HG03575 (cell line): Measurements from ENCODE around the gene RFPL4AL1.
"Not testable (repeated sequence)": the region's sequence is repeated elsewhere in the genome, so short reads cannot be mapped to it uniquely, and the experiment has no call there.

Experiments used
- ATAC-seq: cut with Tn5 transposase; IDR thresholded peaks from one replicate; pipeline ENCODE4 v1.9.1; 2021; ENCODE audit not compliant: unreplicated experiment, insufficient number of reproducible peaks, low FRiP score; ENCODE audit errors: extremely low read depth

RFPL4AL1 gene

DNA sequence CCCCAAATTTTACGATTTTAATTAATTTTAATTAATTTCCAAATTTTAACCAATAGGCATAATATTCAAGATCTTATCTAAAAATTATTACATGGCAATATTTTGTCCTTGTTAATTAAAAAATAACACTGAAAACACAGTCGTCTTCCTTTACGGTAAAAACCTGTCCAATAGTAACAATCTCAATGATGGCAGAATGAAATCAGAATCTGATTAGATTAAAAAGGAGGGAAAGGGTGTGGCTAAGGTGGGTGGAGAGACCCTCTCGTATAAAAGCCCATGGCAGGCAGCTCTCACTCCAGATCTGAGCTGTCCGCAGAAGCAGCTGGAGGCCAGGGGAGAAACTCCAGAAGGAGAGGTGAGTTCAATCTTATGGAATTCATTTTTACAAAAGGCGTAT, at the start of gene RFPL4AL1:
RFPL4AL1 (plus strand) TSS at position 301 of the 400 bp plus-strand sequence. CDS start 2,687 bp downstream, outside the sequence.
- ATAC-seq, result not testable (repeated sequence)

DNA sequence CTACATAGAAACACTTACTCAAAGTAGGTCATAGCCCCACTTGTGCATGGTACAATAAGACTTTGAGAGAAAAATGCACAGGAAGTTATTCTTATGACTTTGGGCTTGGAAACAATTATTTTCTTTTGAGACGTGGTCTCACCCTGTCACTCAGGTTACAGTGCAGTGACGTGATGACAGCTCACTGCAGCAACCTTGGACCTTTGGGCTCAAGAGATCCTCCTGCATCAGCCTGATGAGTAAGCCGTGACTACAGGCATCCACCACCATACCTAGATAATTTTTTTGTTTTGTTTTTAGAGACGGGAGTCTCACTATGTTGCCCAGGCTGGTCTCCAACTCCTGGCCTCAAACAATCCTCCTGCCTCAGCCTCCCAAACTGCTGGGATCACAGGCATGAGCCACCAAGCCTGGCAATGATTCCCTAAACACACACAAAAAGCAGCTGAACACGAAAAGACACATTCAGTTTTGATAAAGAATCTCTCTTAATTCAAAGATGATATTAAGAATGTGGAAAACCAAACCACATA, 48.6 kb upstream of the RFPL4AL1 start:
- no peak for ATAC-seq

DNA sequence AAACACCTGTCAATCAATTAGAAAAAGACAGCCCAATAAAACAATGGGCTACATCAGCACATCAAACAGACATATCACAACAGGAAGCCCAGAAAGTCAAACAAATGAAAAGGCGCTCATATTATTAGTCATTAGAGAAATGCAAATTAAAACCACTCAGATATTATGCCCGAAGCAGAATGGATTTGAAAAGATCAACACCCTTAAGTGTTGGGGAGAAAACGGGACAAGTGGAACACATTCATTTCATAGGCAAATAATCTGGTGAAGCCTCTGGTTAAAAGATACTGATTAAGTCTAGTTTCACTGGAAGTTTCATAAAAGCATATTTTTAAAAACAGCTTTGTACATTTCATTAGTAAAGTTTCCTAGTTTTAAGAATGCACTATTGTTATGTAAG, 48.1 kb upstream of the RFPL4AL1 start:
- no peak for ATAC-seq

DNA sequence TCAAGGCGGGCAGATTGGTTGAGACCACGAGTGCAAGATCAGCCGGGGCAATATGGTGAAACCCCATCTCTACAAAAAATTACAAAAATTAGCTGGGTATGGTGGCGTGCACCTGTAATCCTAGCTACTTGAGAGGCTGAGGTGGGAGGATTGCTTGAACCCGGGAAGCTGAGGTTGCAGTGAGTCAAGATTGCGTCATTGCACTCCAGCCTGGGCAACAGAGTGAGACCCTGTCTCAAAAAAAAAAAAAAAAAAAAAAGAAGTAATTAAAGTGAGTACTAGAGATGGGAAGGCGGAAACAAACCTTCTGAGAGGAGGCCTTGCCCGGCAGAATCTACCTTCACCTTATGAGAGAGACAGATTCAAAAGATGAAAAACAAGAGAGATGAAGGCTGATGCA, 45.4 kb upstream of the RFPL4AL1 start:
- ATAC-seq, result no peak

DNA sequence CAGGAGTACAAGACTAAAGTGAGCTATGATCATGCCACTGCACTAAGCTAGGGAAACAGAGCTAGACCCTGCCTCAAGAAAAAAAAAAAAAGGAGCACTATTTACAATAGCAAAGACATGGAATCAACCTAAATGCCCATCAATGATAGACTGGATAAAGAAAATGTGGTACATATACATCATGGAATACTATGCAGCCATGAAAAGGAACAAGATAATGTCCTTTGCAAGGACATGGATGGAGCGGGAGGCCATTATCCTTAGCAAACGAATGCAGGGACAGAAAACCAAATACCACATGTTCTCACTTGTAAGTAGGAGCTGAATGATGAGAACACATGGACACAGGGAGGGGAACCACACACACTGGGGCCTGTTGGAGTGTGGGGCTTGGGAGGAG, 38.5 kb upstream of the RFPL4AL1 start:
- not testable (repeated sequence) for ATAC-seq

DNA sequence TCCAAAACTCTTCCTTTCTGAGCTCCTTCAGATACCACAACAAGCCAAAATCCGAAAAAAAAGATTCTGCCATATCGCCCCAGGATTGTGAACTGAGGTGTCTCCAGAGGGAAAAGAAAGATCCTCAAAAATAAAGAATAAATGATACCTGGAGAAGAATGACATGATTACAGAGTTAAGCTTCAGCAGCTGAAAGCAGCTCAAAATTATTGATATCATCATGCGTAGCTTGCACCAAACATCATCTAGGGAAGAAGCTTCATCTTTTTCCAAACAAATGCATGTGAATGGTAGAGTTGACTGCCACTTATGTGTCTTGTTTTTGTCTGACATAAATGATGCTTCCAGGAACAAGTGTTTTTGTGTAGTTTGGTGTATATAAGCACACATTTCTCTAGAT, 30.6 kb upstream of the RFPL4AL1 start, which contains the start of gene NLRP9:
NLRP9 (minus strand) TSS at position 101 of the 400 bp plus-strand sequence; CDS start at position 73, 28 bp downstream.
- no peak for ATAC-seq

DNA sequence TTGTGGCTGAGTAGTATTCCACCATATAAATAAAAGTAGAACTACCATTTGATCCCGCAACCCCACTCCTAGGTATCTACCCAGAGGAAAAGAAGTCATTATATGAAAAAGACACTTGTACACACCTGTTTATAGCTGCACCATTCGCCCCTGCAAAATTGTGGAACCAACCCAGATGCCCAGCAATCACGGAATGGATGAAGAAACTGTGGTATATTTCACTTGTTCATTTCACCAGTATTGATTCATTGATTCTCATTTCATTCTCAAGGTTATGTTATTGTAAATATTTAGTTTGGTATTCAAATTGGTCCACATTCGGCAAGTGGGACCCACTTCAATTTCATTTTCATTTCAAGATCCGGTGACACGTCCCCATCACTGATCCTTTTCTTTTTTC, 18.2 kb upstream of the RFPL4AL1 start:
- ATAC-seq, result no peak

DNA sequence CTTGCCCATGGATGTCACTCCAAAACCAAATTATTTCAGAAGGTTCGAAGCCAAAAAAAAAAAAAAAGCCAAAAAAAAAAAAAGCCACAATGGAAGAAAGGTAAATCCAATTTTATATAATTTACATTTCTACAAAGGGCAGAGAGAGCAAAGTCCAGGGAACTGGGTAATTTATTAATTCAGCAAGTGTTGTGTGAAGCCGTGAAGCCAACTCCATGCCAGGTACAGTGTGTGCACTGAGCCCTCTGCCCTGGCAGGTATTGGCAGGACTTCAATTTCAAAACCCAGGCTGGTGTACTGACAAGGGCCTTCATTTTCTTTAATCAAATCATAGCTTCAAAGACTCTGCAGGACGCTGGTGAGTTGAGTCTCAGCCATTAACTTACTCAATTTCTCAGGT, 15.5 kb upstream of the RFPL4AL1 start:
- no peak for ATAC-seq

DNA sequence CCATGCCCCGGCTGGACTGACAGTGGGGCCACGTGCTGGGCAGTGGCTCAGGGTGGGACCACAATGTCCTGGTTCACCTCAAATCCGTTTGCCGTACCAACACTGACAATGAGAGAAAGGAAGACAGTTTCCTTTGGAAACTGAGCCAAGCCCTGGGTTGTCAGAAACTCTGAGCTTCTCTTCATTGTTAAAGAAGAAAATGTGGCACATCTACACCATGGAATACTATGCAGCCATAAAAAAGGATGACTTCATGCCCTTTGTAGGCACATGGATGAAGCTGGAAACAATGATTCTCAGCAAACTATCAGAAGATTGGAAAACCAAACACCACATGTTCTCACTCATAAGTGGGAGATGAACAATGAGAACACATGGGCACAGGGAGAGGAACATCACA, 12.1 kb upstream of the RFPL4AL1 start:
- not testable (repeated sequence) for ATAC-seq

DNA sequence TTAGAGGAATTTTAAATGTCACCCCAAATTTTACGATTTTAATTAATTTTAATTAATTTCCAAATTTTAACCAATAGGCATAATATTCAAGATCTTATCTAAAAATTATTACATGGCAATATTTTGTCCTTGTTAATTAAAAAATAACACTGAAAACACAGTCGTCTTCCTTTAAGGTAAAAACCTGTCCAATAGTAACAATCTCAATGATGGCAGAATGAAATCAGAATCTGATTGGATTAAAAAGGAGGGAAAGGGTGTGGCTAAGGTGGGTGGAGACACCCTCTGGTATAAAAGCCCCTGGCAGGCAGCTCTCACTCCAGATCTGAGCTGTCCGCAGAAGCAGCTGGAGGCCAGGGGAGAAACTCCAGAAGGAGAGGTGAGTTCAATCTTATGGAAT, 10.1 kb upstream of the RFPL4AL1 start, which contains the start of gene RFPL4A:
RFPL4A (plus strand) TSS at position 301 of the 400 bp plus-strand sequence. CDS start 2,704 bp downstream, outside the sequence.
- ATAC-seq, result not testable (repeated sequence)

DNA sequence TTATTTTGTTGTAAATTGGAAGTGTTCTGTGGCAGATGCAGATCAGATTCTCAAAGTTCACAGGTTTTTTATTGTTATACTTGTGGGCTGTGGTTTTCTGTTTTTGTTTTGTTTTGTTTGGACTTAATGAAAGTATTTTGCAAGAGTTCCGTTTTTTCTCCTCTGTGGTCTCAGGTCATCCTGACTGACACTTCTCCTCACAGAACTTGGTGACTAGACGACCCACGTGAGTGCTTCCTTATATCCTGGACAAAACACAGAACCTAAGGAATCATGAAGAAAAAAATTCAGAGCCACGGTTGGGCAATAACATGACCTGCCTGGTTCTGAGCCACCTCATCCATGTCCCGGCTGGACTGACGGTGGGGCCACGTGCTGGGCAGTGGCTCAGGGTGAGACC, 2.5 kb upstream of the RFPL4AL1 start:
- ATAC-seq, result no peak

DNA sequence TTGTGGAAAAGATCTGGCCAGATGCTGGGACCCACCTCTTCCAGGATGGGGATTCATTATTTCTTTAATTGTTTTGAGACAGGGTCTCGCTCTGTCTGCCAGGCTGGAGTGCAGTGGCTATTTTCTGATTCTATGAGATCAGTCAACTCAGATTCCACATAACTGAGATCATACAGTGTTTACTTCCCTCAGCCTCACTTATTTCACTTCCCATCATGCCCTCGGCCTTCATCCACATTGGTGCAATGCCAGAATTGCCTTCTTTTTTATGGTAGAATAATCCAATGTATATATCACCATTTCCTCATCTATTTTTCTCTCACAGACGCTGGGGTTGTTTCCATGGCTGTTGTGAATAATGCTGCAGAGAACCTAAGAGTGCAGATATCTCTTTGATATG, 714 bp downstream of the RFPL4AL1 start:
- not testable (repeated sequence) for ATAC-seq

DNA sequence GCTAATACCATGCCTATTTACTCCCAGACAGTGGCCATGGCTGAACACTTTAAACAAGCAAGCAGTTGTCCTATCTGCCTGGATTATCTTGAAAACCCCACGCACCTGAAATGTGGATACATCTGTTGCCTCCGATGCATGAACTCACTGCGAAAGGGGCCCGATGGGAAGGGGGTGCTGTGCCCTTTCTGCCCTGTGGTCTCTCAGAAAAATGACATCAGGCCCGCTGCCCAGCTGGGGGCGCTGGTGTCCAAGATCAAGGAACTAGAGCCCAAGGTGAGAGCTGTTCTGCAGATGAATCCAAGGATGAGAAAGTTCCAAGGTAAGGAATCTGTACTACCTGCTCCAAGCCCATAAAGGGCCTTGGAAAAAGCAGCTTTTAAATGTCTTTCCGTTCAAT, 8.6 kb downstream of the RFPL4AL1 start:
- ATAC-seq, result no peak

DNA sequence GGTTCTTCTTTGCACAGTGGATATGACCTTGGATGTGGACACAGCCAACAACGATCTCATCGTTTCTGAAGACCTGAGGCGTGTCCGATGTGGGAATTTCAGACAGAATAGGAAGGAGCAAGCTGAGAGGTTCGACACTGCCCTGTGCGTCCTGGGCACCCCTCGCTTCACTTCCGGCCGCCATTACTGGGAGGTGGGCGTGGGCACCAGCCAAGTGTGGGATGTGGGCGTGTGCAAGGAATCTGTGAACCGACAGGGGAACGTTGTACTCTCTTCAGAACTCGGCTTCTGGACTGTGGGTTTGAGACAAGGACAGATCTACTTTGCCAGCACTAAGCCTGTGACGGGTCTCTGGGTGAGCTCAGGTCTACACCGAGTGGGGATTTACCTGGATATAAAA, 9.4 kb downstream of the RFPL4AL1 start:
- ATAC-seq, result no peak

DNA sequence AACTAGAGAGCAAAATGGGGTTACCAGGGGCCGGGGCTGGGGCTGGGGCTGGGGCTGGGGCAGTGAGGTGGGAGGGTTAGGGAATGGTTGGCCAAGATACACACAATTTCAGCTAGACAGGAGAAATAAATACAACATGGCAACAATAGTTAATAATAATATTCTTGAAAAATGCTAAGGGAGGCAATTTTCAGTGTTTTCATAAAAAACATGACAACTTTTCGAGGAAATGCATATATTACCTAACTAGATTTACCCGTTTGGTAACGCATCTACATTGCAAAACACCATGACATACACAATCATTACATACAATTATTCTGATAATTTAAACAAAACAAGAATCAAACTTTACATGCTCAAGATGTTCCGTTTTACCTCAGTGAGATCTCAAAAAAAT, 12.2 kb downstream of the RFPL4AL1 start:
- no peak for ATAC-seq

DNA sequence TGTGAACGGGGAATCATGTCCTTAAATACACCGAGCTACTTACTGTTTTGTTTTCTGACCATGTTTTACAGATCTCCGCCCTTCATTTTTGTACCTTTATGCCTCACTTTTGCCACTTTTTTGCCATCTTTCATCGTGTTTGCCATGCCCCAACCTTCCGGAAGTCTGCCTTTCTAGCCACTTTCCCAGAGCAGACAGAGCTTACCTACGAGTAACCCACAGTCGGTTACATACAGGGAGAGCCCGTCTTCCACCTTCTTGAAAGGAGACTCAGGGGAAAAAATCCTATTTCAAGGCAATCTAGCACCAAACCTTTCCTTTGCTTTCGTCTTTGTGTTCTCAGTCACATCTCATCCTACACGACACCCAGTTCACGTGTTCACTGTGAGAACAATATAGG, 26.1 kb downstream of the RFPL4AL1 start:
- no peak for ATAC-seq

DNA sequence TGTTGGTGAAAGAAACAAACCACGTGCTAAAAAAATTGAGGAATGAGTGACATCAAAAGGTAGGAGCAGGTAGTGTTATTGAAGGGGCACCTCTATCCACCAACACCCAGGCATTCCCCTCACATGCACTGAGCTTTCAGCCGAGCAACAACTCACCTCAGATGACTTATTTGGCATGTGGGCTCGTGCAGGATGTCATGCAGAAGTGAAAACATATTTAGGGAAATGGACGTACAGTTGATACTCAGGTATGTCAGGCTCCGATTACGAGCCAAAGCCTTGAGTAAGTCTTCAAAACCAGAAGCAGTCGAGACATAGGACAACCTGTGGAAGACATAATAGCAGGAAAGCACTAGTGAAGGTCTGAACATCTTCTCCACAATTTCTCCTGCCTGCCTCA, 32.5 kb downstream of the RFPL4AL1 start:
- ATAC-seq, result no peak

DNA sequence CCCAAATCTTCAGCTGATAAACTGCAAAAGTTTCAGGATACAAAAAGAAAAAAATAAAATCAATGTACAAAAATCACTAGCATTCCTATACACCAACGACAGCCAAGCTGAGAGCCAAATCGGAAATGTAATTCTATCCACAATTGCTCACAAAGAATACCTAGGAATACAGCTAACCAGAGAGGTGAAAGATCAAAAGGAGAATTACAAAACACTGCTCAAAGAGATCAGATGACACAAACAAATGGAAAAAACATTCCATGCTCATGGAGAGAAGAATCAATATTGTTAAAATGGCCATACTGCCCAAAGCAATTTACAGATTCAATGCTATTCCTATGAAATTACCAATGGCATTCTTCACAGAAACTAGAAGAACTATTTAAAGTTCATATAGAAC, 33.4 kb downstream of the RFPL4AL1 start:
- no peak for ATAC-seq

DNA sequence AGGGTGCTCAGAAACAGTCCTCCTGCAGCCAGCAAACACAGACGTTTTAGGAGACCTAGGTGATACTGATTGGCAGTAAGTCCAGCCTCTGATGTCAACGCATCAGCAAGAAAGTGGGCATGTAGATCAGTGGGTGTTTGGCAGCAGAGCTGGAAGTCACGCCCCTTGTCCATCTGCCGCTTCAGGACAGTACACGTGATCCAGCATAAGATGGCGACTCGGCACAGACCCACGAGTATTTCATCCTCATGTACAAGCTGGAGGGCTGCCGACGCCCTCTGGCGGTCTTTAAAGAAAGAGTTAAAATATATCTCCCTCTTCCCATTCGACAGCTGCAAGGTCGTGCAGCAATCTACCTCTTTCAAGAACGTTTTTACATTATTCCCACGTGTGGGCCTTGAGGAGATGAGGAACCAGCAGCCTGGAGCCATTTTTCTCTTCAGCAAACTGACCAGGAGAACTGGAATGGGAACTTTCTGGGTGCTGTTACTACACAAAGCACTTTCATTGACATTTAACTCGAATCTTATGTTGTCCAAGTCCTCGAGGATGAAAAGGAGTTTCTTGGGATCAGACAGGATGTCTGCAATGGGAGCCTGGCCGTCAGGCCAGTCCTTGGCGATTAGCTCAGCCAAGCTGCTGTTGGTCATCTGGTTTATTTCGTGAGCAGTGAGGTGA, 40.6 kb downstream of the RFPL4AL1 start:
- no peak for ATAC-seq

DNA sequence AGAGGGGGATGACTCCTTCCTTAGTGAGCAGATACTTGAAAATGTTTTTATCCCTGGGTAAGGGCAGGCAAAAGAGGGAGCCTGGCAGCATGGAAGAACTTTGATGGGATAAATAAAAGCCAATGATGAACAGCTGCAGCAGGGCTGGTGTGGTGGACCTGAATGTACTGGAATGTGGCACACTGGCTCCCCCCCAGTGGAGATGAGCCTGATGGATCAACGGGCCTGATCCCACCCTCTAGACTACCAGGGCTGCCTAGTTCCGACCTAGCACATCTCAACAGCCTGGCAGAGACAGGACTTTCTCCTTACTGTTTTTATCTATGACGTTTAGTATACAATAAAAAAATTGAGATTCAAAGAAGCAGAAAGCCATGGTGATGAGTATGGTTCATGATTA, 42.4 kb downstream of the RFPL4AL1 start:
- ATAC-seq, result no peak

DNA sequence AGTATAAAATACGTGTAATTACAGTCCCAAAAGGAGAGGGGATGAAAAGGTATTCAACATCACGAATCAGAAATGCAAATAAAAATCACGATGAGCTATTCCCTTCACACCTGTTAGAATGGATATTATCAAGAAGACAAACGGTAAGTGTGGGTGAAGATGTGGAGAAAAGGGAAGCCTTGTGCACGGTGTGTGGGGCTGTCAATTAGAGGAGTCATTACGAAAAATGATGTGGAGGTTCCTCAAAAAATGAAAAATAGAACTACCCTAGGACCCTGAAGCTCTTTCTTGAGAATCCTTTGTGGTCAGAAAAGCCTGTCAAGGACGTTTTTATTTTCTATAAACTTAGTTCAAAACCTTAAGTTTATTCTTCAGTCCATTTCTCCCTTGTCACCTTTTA, 43.5 kb downstream of the RFPL4AL1 start:
- ATAC-seq, result no peak
